H1 (cell line): ENCODE data around the gene PLAAT2. TPM values are rescaled to one million over a fixed set of nuclear protein-coding genes. Genes with fewer than 3 reads are reported as not detected.

Source experiments
- CHD7 ChIP-seq: fragments of 300-600 bp; sonication (generic); IDR thresholded peaks from 2 replicates; pipeline ENCODE4 v1.7.1; 2012; ENCODE audit warnings: low read length, moderate library complexity, mild to moderate bottlenecking, inconsistent platforms; ENCODE audit not compliant: insufficient replicate concordance
- CTCF ChIP-seq, 3 experiments: IDR thresholded peaks; 1 replicate in 2 of 3; 2 replicates in 1 of 3; pipeline versions ENCODE4 v1.5.1 to v1.6.1; 2011; ENCODE audit warnings: low read length in 3 of 3, mild to moderate bottlenecking in 3 of 3, inconsistent platforms in 2 of 3, low read depth in 1 of 3, moderate library complexity in 1 of 3; ENCODE audit not compliant: insufficient read depth in 1 of 3; ENCODE audit errors: control extremely low read depth in 1 of 3
- EZH2 ChIP-seq: fragments of 200-600 bp; sonication (generic); IDR thresholded peaks from 2 replicates; pipeline ENCODE4 v1.7.1; 2012; ENCODE audit warnings: low read depth, mild to moderate bottlenecking, moderate library complexity, low read length, inconsistent platforms; ENCODE audit not compliant: severe bottlenecking
- KDM4A ChIP-seq: IDR thresholded peaks from one replicate; pipeline ENCODE4 v1.7.1; 2012; ENCODE audit warnings: low read depth, mild to moderate bottlenecking, moderate library complexity, low read length, inconsistent platforms; ENCODE audit not compliant: severe bottlenecking
- TBP ChIP-seq: IDR thresholded peaks from 2 replicates; pipeline ENCODE4 v1.6.1; 2011; ENCODE audit warnings: low read depth, low read length, improper control_type of control experiment
- polyA plus RNA-seq, 7 experiments: library from polyadenylated mRNA; depleted of rRNA in 3 of 7; stranded (reverse) in 5 of 7; unstranded in 2 of 7; fragments of >200 nt in 5 of 7; fragments of 200-250 nt in 2 of 7; gene quantifications; 1 replicate in 5 of 7; 2 replicates in 1 of 7; 4 replicates in 1 of 7; pipeline versions ENCODE4 v1.2.1 to v1.2.3, GENCODE V29; 2011 to 2013; ENCODE audit warnings: missing spikeins in 2 of 7, mixed read lengths in 2 of 7
- total RNA-seq: library from RNA; stranded (reverse); fragmentation: NEBNext Ultra II Directional; extraction: Animal tissue kit (Norgen Biotek cat#: 25700); gene quantifications from 2 replicates; pipeline ENCODE4 v1.2.1, GENCODE V29; 2021

The PLAAT2 gene
- total and polyA plus RNA-seq, 2 of the 8 experiments (the other 6 are each of a cell fraction or from before 2014, with no cell fraction given) = 0.39 TPM; not detected in 1

- TF ChIP-seq CHD7 = no peak
- TF ChIP-seq EZH2 = no peak
- TF ChIP-seq CTCF (IDR thresholded peaks at IDR 0.05; ENCODE audit: control extremely low read depth in 1 of 3, insufficient read depth in 1 of 3, low read depth in 1 of 3, low read length in 3 of 3) = no peak
- TF ChIP-seq KDM4A = no peak
- no peak for TF ChIP-seq TBP
These were observed 46.9 kb upstream of the PLAAT2 start (continued) for GRCh38 chr11:63609971-63610580.
